Right atrium auricular region (tissue), 2 donors: ENCODE measurements around the gene TIMM23. TPM values are rescaled to one million over a fixed set of nuclear protein-coding genes. Genes with fewer than 3 reads are reported as not detected.
A peak's percentile ranks its signal among the peaks of the same experiment; 100 is the strongest.
"Not testable (repeated sequence)": the region's sequence is repeated elsewhere in the genome, so short reads cannot be mapped to it uniquely, and the experiment has no call there.

Experiments
- DNase-seq: peaks from one replicate; pipeline ENCODE4 v3.0.0-alpha.2; 2019; ENCODE audit warnings: low spot score
- H3K27ac ChIP-seq, 2 donors: fragments of 200-600 bp; sonication (generic); 1 replicate in 1 of 2; 2 replicates in 1 of 2; pipeline ENCODE4 v1.5.1; 2016 to 2019
- H3K27me3 ChIP-seq, 2 donors: fragments of 200-600 bp; sonication (generic); one replicate each; pipeline versions ENCODE4 v1.5.1 to v1.6.0; 2017 to 2019
- H3K36me3 ChIP-seq: fragments of 200-600 bp; sonication (generic); one replicate; pipeline ENCODE4 v1.5.1; 2016
- H3K4me1 ChIP-seq, 2 donors: fragments of 200-600 bp; sonication (generic); one replicate each; pipeline versions ENCODE4 v1.5.1 to v1.6.0; 2017 to 2019
- H3K4me3 ChIP-seq, 2 donors: fragments of 200-600 bp; sonication (generic); 1 replicate in 1 of 2; 2 replicates in 1 of 2; pipeline ENCODE4 v1.5.1; 2017 to 2019; ENCODE audit warnings: mild to moderate bottlenecking in 1 of 2, moderate library complexity in 1 of 2
- H3K9me3 ChIP-seq, 2 donors: fragments of 200-600 bp; sonication (generic); one replicate each; pipeline ENCODE4 v1.5.1; 2019
- total RNA-seq, 2 donors: library from RNA; depleted of rRNA; stranded (reverse); fragments of >200 nt; gene quantifications; one replicate each; pipeline ENCODE4 v1.1.0, GENCODE V29; 2016
- TF ChIP-seq, protein P1 (sequence below), 2 donors: fragments of 200-600 bp; sonication (generic); IDR thresholded peaks; one replicate each; pipeline ENCODE4 v1.5.1; 2019; ENCODE audit warnings: antibody characterized with exemption in 2 of 2

TIMM23 gene
- total RNA-seq, 2 donors from 2014 or later: 67.6 to 88.8 TPM

DNA sequence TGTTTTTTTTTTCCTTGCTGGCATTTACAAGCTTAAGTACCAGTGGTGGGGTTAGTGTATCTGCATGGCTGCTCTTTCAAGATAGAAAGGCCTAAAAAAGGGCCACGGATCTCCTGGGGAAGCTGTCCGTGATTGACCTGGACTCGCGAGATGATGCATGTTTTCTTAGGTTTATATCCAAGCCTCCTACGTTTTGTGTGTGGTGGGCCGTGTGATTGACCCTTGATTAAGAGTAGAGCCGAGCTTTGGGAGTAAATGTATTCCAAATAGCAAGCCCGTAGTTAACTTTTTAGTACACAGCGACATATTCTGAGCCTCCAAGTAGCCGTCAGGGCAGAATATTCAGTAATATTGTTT is 502 bp downstream of the TIMM23 start:
- H3K27me3 ChIP-seq, H3K9me3 ChIP-seq, DNase-seq, H3K36me3 ChIP-seq: not testable (repeated sequence)
- Histone ChIP-seq H3K4me3 (peak overlapping the region; percentile 75 to 78), H3K27ac (peak overlapping the region; percentile 67 to 77), H3K4me1 (peaks cover 0 to 27% of the 10 kb centered on the region in 2 donors)

DNA sequence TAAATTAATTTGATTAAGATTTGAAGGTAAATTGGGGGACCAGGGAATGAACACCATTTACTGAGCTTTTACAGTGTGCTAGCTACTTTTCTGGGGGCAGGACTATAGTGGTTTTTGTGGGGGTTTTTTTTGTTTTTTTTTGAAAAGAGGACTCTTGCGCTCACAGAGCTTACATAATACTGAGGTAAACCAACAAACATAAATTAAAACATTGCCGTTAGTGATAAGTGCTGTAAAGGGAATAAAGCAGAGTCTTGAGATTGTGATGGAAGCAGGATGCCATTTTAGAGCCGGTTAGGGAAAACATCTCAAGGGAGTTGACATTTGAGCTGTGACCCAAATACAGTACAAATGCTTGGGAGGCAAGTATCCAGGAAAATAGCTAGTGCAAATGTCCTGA is 1.8 kb downstream of the TIMM23 start:
- peaks cover 0 to 27% of the 10 kb centered on the region in 2 donors for H3K4me1 ChIP-seq
- H3K36me3 ChIP-seq, H3K27me3 ChIP-seq, H3K4me3 ChIP-seq, H3K27ac ChIP-seq, DNase-seq, H3K9me3 ChIP-seq: not testable (repeated sequence)

DNA sequence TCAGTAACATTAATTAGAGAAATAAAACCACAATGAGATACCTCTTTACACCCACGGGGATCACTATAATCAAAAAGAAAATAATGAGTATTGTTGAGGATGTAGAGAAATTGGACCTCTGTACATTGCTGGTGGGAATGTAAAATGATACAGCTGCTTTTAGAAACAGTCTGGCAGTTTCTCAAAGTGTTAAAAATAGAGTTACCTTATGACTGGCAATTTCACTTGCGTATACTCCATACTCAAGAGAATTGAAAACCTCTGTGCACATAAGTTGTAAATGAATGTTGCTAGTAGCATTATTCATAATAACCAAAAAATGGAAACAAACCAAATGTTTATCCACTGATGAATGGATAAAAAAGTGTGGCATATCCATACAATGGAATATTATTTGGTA is 6.3 kb downstream of the TIMM23 start:
- DNase-seq, H3K4me1 ChIP-seq, H3K9me3 ChIP-seq, H3K27ac ChIP-seq, H3K27me3 ChIP-seq, H3K4me3 ChIP-seq: not testable (repeated sequence)
- H3K36me3 ChIP-seq: peaks cover 15% of the 10 kb centered on the region

DNA sequence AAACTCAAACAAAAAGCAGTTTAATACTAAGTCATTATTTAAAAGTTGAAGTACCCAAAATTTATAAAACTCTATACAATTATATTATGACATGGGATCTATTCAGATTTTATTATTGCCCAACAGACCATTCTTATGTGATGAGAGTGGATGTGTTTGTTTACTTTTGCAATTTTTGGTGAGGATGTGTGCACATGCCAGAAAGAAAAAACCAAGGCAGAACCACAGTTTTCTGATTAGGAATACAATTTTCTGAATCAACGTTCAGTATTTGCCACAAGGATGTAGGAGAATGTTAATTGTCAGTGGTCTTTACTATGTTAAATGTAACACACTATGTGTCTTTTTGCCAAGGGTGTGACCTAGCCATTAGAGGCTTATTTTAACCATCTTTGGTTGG is 9.1 kb downstream of the TIMM23 start:
- not testable (repeated sequence) for DNase-seq, H3K27me3 ChIP-seq, H3K27ac ChIP-seq, H3K4me1 ChIP-seq, H3K4me3 ChIP-seq, H3K9me3 ChIP-seq
- H3K36me3 ChIP-seq: peaks cover 30% of the 10 kb centered on the region

DNA sequence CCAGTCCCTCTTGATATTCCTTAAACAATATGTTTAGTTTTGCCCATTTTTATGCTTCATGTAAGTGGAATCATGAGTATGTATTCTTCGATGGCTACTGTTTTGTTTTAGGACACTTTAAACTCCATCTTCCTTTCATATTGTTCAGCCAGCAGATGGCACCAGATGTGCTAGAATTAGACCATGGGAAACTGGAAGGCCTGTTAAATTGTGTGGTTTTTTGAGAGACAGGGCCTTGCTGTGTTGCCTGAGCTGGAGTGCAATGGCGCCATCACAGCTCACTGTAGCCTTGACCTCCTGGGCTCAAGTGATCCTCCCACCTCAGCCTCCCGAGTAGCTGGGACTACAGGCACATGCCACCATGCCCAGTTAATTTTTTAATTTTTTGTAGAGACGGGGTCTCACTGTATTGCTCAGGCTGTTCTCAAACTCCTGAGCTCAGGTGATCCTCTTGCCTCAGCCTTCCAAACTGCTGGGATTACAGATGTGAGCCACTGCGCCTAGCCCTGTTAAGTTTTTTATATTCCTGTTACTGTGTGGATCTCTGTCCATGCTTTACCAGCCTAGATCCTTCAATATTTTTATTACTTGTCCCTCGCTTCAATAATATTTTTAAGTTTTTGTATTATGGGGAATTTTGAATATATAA is 11.4 kb downstream of the TIMM23 start:
- TF ChIP-seq, protein P1, sequence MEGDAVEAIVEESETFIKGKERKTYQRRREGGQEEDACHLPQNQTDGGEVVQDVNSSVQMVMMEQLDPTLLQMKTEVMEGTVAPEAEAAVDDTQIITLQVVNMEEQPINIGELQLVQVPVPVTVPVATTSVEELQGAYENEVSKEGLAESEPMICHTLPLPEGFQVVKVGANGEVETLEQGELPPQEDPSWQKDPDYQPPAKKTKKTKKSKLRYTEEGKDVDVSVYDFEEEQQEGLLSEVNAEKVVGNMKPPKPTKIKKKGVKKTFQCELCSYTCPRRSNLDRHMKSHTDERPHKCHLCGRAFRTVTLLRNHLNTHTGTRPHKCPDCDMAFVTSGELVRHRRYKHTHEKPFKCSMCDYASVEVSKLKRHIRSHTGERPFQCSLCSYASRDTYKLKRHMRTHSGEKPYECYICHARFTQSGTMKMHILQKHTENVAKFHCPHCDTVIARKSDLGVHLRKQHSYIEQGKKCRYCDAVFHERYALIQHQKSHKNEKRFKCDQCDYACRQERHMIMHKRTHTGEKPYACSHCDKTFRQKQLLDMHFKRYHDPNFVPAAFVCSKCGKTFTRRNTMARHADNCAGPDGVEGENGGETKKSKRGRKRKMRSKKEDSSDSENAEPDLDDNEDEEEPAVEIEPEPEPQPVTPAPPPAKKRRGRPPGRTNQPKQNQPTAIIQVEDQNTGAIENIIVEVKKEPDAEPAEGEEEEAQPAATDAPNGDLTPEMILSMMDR (IDR thresholded peaks at IDR 0.05): peak in 1 of 2 donors; percentile 47
- H3K36me3 ChIP-seq: peaks cover 24% of the 10 kb centered on the region
- H3K4me3 ChIP-seq, H3K9me3 ChIP-seq, DNase-seq, H3K27me3 ChIP-seq, H3K4me1 ChIP-seq, H3K27ac ChIP-seq: not testable (repeated sequence)

DNA sequence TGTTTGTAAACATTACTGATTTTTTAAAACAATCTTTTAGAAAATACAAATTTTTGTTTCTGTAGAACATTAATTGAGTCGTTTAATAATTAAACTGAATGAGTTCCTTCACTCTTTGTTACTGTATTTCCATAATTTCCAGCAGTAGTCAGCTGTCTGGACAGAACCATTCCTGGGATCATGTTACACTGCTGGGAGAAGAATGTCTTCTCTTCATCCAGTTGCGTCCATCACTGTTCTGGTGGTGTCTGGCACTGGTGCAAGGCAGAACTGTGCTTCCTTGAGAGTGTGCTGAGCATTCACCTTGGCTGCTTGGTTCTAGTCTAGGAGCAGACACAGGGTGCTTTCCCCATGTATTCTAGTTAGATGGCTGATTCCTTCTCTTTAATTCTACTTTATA is 12.2 kb downstream of the TIMM23 start:
- H3K4me1 ChIP-seq, DNase-seq, H3K4me3 ChIP-seq, H3K27me3 ChIP-seq, H3K27ac ChIP-seq, H3K9me3 ChIP-seq: not testable (repeated sequence)
- peaks cover 24% of the 10 kb centered on the region for H3K36me3 ChIP-seq

DNA sequence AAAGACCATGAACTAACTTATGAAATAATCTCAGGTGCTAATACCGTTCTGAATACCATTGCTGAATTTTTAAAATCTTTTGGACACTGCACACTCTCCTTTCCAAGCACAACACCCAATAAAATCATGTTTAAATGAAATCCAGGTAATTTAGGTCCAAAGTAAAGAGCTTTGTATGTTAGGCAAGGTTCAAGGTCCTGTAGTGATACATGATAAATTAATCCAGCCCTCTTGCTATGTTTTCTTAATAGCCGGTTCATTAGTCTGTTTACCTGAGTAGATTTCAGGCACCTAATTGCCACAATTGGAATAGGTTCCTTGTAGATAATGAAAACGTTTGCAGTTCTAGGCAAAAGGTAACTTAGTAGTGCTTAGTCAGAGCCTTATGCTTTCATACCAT is 13.3 kb downstream of the TIMM23 start:
- H3K36me3 ChIP-seq: peaks cover 30% of the 10 kb centered on the region
- not testable (repeated sequence) for H3K4me1 ChIP-seq, H3K27ac ChIP-seq

DNA sequence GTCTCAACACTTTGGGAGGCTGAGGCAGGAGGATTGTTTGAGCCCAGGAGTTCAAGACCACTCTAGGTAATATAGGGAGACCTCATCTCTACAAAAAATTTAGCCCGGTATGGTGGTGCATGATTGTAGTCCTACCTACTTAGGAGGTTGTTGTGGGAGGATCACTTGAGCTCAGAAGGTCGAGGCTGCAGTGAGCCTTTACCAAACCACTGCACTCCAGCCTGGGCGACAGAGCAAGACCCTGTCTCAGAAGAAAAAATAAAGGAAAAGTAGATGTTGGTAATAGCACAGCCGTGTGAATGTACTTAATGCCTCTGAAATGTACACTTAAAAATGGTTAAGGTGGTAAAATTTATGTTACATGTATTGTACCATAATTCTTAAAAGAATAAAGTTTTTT is 25.3 kb downstream of the TIMM23 start:
- Histone ChIP-seq H3K27me3 (no peaks in the 10 kb centered on the region), H3K27ac (no peak overlapping the region), H3K9me3 (no peaks in the 10 kb centered on the region), H3K4me3 (no peak overlapping the region), H3K4me1 (no peaks in the 10 kb centered on the region), H3K36me3 (peaks cover 36% of the 10 kb centered on the region)
- TF ChIP-seq, protein P1 (IDR thresholded peaks at IDR 0.05): no peak
- no peak for DNase-seq

More for the DNA sequence above, 13.3 kb downstream of the TIMM23 start:
- not testable (repeated sequence) for H3K27me3 ChIP-seq, DNase-seq, H3K9me3 ChIP-seq, H3K4me3 ChIP-seq

DNA sequence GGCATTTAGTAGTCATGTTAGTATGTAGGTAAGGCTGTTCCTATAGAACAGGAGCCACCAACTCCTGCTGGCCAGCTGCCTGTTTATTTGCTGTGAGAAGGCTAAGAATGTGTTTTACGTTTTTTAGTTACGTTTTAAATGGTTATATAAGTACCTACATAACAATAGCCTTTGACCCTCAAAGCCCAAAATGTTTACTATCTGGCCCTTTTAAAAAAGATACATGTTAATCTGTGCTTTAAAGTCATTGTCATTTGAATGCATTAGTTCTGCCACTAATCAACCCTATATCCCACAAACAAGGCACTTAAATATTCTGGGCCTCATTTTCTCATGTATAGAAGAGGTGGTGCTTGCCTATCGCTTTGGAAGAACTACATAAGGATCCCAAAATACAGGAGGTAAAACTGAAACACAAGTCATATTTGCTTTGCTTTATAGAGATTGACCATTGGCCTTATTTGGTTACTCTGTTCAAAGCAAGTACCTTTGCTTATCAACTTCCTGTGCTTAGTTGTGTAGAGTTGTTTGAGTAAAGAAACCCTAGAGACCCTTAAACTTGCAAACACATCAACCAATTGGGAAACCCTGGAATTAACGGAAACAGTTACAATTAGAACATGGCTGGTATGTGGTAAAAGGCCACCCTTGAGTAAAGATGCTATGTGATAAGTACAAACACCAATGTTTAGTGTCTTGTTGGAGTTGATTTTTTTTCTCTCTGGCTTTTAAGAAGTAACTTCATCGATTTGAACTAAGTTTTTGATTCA is 25.9 kb downstream of the TIMM23 start:
- Histone ChIP-seq H3K9me3 (no peaks in the 10 kb centered on the region), H3K36me3 (peaks cover 36% of the 10 kb centered on the region), H3K27ac (no peak overlapping the region), H3K4me3 (no peak overlapping the region), H3K4me1 (no peaks in the 10 kb centered on the region), H3K27me3 (no peaks in the 10 kb centered on the region)
- DNase-seq: no peak
- TF ChIP-seq, protein P1 (IDR thresholded peaks at IDR 0.05): no peak

DNA sequence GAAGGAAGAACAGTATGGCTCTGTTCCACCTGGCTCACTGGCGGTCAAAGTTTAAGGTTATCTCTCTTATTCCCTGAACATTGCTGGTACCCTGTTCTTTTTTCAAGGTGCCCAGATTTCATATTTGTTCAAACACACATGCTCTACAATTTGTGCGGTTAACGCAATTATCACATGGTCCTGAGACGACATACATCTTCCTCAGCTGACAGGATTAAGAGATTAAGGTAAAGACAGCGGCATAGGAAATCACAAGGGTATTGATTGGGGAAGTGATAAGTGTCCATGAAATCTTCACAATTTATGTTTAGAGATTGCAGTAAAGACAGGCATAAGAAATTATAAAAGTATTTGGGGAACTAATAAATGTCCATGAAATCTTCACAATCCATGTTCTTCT is 27.7 kb downstream of the TIMM23 start:
- not testable (repeated sequence) for DNase-seq, H3K27ac ChIP-seq, H3K4me3 ChIP-seq, H3K4me1 ChIP-seq, H3K27me3 ChIP-seq, H3K9me3 ChIP-seq
- H3K36me3 ChIP-seq: peaks cover 53% of the 10 kb centered on the region
